ENCODE results near the gene GPR68.

The GPR68 gene

DNA sequence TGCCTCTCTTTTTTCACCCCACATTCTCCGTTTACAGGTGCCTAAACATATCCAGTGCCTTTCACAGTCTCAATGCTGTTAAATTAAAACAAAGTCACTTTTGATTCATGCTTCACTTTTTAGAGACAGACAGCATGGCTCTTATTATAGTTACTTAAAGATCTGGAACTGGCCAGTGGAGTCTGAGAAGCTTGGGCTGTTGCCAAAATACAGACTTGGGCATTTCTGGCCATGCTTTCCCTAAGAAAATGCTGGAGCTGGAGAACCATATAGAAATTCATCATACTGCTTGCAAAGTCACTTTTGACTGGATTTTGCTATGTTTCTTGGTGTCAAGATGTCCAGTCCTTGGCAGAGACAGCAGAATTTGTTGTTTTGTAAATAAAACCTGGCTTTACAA is 12.2 kb upstream of the GPR68 start:
- Histone ChIP-seq H2BK120ac (ENCODE audit: low read depth, low read length) (no peak overlapping the region), H3K18ac (ENCODE audit: low read length) (no peak overlapping the region), H3K4me1 (ENCODE audit: control insufficient read depth in 2 of 2, insufficient read depth in 1 of 2, low read depth in 1 of 2, low read length in 2 of 2) (peaks cover 16 to 20% of the 10 kb centered on the region in 2 donors), H4K91ac (ENCODE audit: low read depth, low read length, poor library complexity) (no peak overlapping the region), H3K9ac (ENCODE audit: low read depth, low read length, poor library complexity) (no peak overlapping the region), H3K4me2 (ENCODE audit: insufficient read depth, low read length, poor library complexity, severe bottlenecking) (no peak overlapping the region), H3K27ac (replicated peaks; ENCODE audit: low read length) (no peak overlapping the region), H2AK5ac (ENCODE audit: low read depth, low read length) (no peak overlapping the region), H3K4me3 (ENCODE audit: low read length in 2 of 2) (no peak overlapping the region), H3K23ac (ENCODE audit: low read depth, low read length, poor library complexity) (no peak overlapping the region), H2AFZ (ENCODE audit: low read length) (peak overlapping the region; percentile 54), H3K27me3 (ENCODE audit: control insufficient read depth in 3 of 3, insufficient read depth in 3 of 3, low read depth in 1 of 3, low read length in 3 of 3) (peaks cover 0 to 35% (median 10%) of the 10 kb centered on the region in 3 experiments), H4K8ac (ENCODE audit: low read depth, low read length) (no peak overlapping the region), H3K36me3 (replicated peaks in 1 of 2; ENCODE audit: control insufficient read depth in 2 of 2, insufficient read depth in 2 of 2, low read length in 2 of 2) (no peaks in the 10 kb centered on the region), H3K79me1 (ENCODE audit: low read depth, low read length) (no peaks in the 10 kb centered on the region), H2BK12ac (ENCODE audit: low read length) (no peak overlapping the region), H3K9me3 (replicated peaks in 1 of 2; ENCODE audit: control insufficient read depth in 2 of 2, insufficient read depth in 1 of 2, low read depth in 1 of 2, low read length in 2 of 2) (peaks cover 0 to 4% of the 10 kb centered on the region in 2 donors), H3K14ac (ENCODE audit: low read length) (no peak overlapping the region), H2BK5ac (ENCODE audit: low read length) (no peak overlapping the region), H3K4ac (ENCODE audit: low read length) (no peak overlapping the region), H2BK15ac (ENCODE audit: low read length) (no peak overlapping the region)
- DNase-seq (ENCODE audit: low spot score), result no peak
- WGBS, 2 donors (ENCODE audit: extremely low coverage in 2 of 2, insufficient read length in 2 of 2, insufficient replicate concordance in 1 of 2), result no CpG with 5 or more reads among the region's 1 CpG

DNA sequence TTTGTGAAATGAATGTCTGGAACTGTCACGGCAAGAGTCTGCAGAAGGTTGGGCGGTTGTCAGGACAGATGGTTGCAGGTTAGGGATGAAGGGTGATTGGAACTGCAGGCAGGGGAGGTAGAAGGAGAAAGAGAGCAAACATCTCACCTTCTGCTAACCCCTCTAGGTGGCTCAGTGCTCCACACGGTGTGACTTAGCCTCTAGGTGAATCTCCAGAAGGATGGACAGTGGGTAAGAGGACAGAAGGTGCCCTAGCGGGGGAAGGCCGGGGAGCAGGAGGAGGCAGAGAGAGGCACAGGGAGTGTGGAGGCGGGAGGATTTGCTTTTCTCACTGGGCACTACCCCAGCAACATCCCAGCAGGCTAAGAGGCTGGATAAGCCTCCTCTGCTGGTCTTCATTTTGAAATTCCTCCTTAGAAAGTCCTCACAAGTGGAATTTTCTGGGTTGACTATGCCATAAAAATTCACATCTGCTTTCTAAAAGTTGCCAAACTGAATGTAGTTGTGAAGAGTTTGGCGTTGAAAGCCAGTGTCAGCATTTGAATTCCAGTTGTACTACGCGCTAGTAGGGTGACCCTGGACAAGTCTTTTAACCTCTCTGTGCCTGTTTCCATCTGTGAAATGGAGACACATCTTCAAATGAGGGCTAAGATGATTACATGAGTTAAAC is 10.7 kb upstream of the GPR68 start:
- WGBS, 2 donors (ENCODE audit: extremely low coverage in 2 of 2, insufficient read length in 2 of 2, insufficient replicate concordance in 1 of 2), result no CpG with 5 or more reads among the region's 9 CpGs
- no peaks in the 10 kb centered on the region for H3K36me3 ChIP-seq (replicated peaks in 1 of 2; ENCODE audit: control insufficient read depth in 2 of 2, insufficient read depth in 2 of 2, low read length in 2 of 2)
- H3K79me1 ChIP-seq (ENCODE audit: low read depth, low read length), result no peaks in the 10 kb centered on the region
- H2BK5ac ChIP-seq (ENCODE audit: low read length), result no peak overlapping the region
- no peak overlapping the region for H2BK12ac ChIP-seq (ENCODE audit: low read length)
- no peak overlapping the region for H2BK15ac ChIP-seq (ENCODE audit: low read length)
- peak overlapping the region; percentile 20 for H2AK5ac ChIP-seq (ENCODE audit: low read depth, low read length)
- no peak overlapping the region for H3K9ac ChIP-seq (ENCODE audit: low read depth, low read length, poor library complexity)
- peaks cover 17 to 26% of the 10 kb centered on the region in 2 donors for H3K4me1 ChIP-seq (ENCODE audit: control insufficient read depth in 2 of 2, insufficient read depth in 1 of 2, low read depth in 1 of 2, low read length in 2 of 2)
- peak overlapping the region; percentile 35 for H3K18ac ChIP-seq (ENCODE audit: low read length)
- H3K4ac ChIP-seq (ENCODE audit: low read length), result no peak overlapping the region
- no peak overlapping the region for H3K27ac ChIP-seq (replicated peaks; ENCODE audit: low read length)
- H4K8ac ChIP-seq (ENCODE audit: low read depth, low read length), result no peak overlapping the region
- no peaks in the 10 kb centered on the region for H3K9me3 ChIP-seq (replicated peaks in 1 of 2; ENCODE audit: control insufficient read depth in 2 of 2, insufficient read depth in 1 of 2, low read depth in 1 of 2, low read length in 2 of 2)
- H3K4me3 ChIP-seq (ENCODE audit: low read length in 2 of 2), result no peak overlapping the region
- H3K4me2 ChIP-seq (ENCODE audit: insufficient read depth, low read length, poor library complexity, severe bottlenecking), result no peak overlapping the region
- no peak overlapping the region for H2AFZ ChIP-seq (ENCODE audit: low read length)
- H3K23ac ChIP-seq (ENCODE audit: low read depth, low read length, poor library complexity), result no peak overlapping the region
- no peak overlapping the region for H4K91ac ChIP-seq (ENCODE audit: low read depth, low read length, poor library complexity)
- no peak overlapping the region for H2BK120ac ChIP-seq (ENCODE audit: low read depth, low read length)
- no peak overlapping the region for H3K14ac ChIP-seq (ENCODE audit: low read length)
- DNase-seq (ENCODE audit: low spot score), result no peak
- H3K27me3 ChIP-seq (ENCODE audit: control insufficient read depth in 3 of 3, insufficient read depth in 3 of 3, low read depth in 1 of 3, low read length in 3 of 3), result peaks cover 0 to 38% (median 10%) of the 10 kb centered on the region in 3 experiments

DNA sequence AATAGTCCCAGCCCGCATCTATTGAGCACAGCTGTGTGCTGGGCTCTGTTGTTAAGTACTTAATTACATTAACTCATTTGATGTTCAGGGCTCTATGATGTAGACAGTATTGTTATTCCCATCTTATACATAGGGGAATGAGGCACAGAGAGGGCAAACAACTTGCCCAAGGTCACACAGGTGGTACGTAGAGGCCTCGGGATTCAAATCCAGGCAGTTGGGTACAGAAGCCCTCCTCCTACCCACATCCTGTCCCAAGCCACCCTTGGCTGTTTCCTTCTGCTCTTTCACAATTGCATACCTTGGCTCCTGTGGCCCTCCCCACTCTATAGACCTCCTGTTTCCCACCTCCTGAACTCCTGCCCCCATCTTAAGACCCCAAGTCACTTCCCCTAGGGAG is 10.0 kb upstream of the GPR68 start:
- Histone ChIP-seq H2BK5ac (ENCODE audit: low read length) (no peak overlapping the region), H3K9ac (ENCODE audit: low read depth, low read length, poor library complexity) (no peak overlapping the region), H2BK15ac (ENCODE audit: low read length) (no peak overlapping the region), H2AFZ (ENCODE audit: low read length) (no peak overlapping the region), H2AK5ac (ENCODE audit: low read depth, low read length) (peak overlapping the region; percentile 20), H3K23ac (ENCODE audit: low read depth, low read length, poor library complexity) (no peak overlapping the region), H3K27ac (replicated peaks; ENCODE audit: low read length) (no peak overlapping the region), H3K79me1 (ENCODE audit: low read depth, low read length) (no peaks in the 10 kb centered on the region), H3K9me3 (replicated peaks in 1 of 2; ENCODE audit: control insufficient read depth in 2 of 2, insufficient read depth in 1 of 2, low read depth in 1 of 2, low read length in 2 of 2) (no peaks in the 10 kb centered on the region), H3K27me3 (ENCODE audit: control insufficient read depth in 3 of 3, insufficient read depth in 3 of 3, low read depth in 1 of 3, low read length in 3 of 3) (peaks cover 0 to 38% (median 10%) of the 10 kb centered on the region in 3 experiments), H3K4me2 (ENCODE audit: insufficient read depth, low read length, poor library complexity, severe bottlenecking) (no peak overlapping the region), H3K36me3 (replicated peaks in 1 of 2; ENCODE audit: control insufficient read depth in 2 of 2, insufficient read depth in 2 of 2, low read length in 2 of 2) (no peaks in the 10 kb centered on the region), H3K4me1 (ENCODE audit: control insufficient read depth in 2 of 2, insufficient read depth in 1 of 2, low read depth in 1 of 2, low read length in 2 of 2) (peaks cover 21 to 32% of the 10 kb centered on the region in 2 donors), H2BK120ac (ENCODE audit: low read depth, low read length) (no peak overlapping the region), H3K18ac (ENCODE audit: low read length) (no peak overlapping the region), H2BK12ac (ENCODE audit: low read length) (no peak overlapping the region), H3K4ac (ENCODE audit: low read length) (no peak overlapping the region), H4K91ac (ENCODE audit: low read depth, low read length, poor library complexity) (no peak overlapping the region), H4K8ac (ENCODE audit: low read depth, low read length) (no peak overlapping the region), H3K14ac (ENCODE audit: low read length) (no peak overlapping the region), H3K4me3 (ENCODE audit: low read length in 2 of 2) (peak overlapping the region in 1 of 2 donors; percentile 51)
- no CpG with 5 or more reads among the region's 3 CpGs for WGBS, 2 donors (ENCODE audit: extremely low coverage in 2 of 2, insufficient read length in 2 of 2, insufficient replicate concordance in 1 of 2)
- DNase-seq (ENCODE audit: low spot score), result no peak

DNA sequence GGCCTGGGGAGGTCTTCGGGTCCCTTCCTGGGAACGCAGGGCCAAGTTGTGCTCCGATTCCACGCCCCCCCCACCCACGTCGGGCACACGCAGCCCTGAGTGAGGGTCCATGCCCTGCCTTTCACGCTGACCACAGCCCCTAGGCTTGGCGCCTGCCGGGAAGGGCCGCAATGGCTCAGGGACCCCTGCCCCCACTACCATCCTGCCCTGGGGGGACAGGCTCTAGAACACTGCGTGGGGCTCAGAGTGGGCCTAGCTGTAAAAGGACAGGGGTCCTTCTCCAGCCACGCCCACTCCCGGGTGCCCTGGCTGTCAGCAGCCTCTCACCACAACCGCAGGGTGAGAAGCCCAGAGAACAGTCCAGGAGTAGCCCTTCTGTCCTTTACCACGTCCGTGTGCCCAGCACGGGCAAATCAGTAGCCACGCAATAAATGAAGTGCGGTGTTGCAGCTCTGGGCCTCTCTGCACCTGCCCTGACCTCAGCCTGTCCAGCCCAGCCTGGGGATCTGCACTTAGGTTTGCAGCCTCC is 9.4 kb upstream of the GPR68 start:
- Histone ChIP-seq H2BK5ac (ENCODE audit: low read length) (peak overlapping the region; percentile 16), H2BK15ac (ENCODE audit: low read length) (peak overlapping the region; percentile 99), H3K79me1 (ENCODE audit: low read depth, low read length) (no peaks in the 10 kb centered on the region), H2BK12ac (ENCODE audit: low read length) (peak overlapping the region; percentile 91), H3K9me3 (replicated peaks in 1 of 2; ENCODE audit: control insufficient read depth in 2 of 2, insufficient read depth in 1 of 2, low read depth in 1 of 2, low read length in 2 of 2) (no peaks in the 10 kb centered on the region), H4K8ac (ENCODE audit: low read depth, low read length) (no peak overlapping the region), H3K36me3 (replicated peaks in 1 of 2; ENCODE audit: control insufficient read depth in 2 of 2, insufficient read depth in 2 of 2, low read length in 2 of 2) (no peaks in the 10 kb centered on the region), H3K4me1 (ENCODE audit: control insufficient read depth in 2 of 2, insufficient read depth in 1 of 2, low read depth in 1 of 2, low read length in 2 of 2) (peaks cover 21 to 32% of the 10 kb centered on the region in 2 donors), H3K23ac (ENCODE audit: low read depth, low read length, poor library complexity) (peak overlapping the region; percentile 90), H4K91ac (ENCODE audit: low read depth, low read length, poor library complexity) (no peak overlapping the region), H2AFZ (ENCODE audit: low read length) (peak overlapping the region; percentile 97), H3K27ac (replicated peaks; ENCODE audit: low read length) (no peak overlapping the region), H2BK120ac (ENCODE audit: low read depth, low read length) (peak overlapping the region; percentile 40), H3K9ac (ENCODE audit: low read depth, low read length, poor library complexity) (peak overlapping the region; percentile 95), H3K27me3 (ENCODE audit: control insufficient read depth in 3 of 3, insufficient read depth in 3 of 3, low read depth in 1 of 3, low read length in 3 of 3) (peaks cover 0 to 38% (median 10%) of the 10 kb centered on the region in 3 experiments), H2AK5ac (ENCODE audit: low read depth, low read length) (peak overlapping the region; percentile 20), H3K4ac (ENCODE audit: low read length) (no peak overlapping the region), H3K18ac (ENCODE audit: low read length) (peak overlapping the region; percentile 98), H3K14ac (ENCODE audit: low read length) (peak overlapping the region; percentile 92), H3K4me2 (ENCODE audit: insufficient read depth, low read length, poor library complexity, severe bottlenecking) (peak overlapping the region; percentile 95), H3K4me3 (ENCODE audit: low read length in 2 of 2) (peak overlapping the region; percentile 51 to 87)
- DNase-seq (ENCODE audit: low spot score), result no peak
- WGBS, 2 donors (ENCODE audit: extremely low coverage in 2 of 2, insufficient read length in 2 of 2, insufficient replicate concordance in 1 of 2), result no CpG with 5 or more reads among the region's 20 CpGs
